GM19452 (cell line): ENCODE data around the gene HPGD.

Experiments used
- ATAC-seq: cut with Tn5 transposase; IDR thresholded peaks from one replicate; pipeline ENCODE4 v1.9.1; 2021; ENCODE audit not compliant: unreplicated experiment

The HPGD gene

GRCh38 chr4:174522183-174523024 is at the start of gene HPGD:
Gene HPGD, minus strand, starts transcription at chr4:174522488. Its CDS starts 37 bp downstream, at chr4:174522451.
- peak; percentile 76 for ATAC-seq

GRCh38 chr4:174564529-174564928 is 42.2 kb upstream of the HPGD start:
- ATAC-seq, result no peak

- no peak for ATAC-seq
Measured at GRCh38 chr4:174563399-174563798, 41.1 kb upstream of the HPGD start.

GRCh38 chr4:174561560-174561959 is 39.3 kb upstream of the HPGD start:
- ATAC-seq, result no peak

- no peak for ATAC-seq
Measured at GRCh38 chr4:174559894-174560293, 37.6 kb upstream of the HPGD start.

GRCh38 chr4:174555789-174556630 is 33.7 kb upstream of the HPGD start:
- ATAC-seq, result no peak

GRCh38 chr4:174554231-174554728 is 32.0 kb upstream of the HPGD start:
- no peak for ATAC-seq

- no peak for ATAC-seq
Measured at GRCh38 chr4:174553828-174554227, 31.5 kb upstream of the HPGD start.

GRCh38 chr4:174553031-174553430 is 30.7 kb upstream of the HPGD start:
- no peak for ATAC-seq

GRCh38 chr4:174550541-174550940 is 28.3 kb upstream of the HPGD start:
- ATAC-seq, result no peak

- ATAC-seq, result no peak
Measured at GRCh38 chr4:174549721-174550120, 27.4 kb upstream of the HPGD start.

- no peak for ATAC-seq
Measured at GRCh38 chr4:174545268-174545667, 23.0 kb upstream of the HPGD start.

GRCh38 chr4:174544496-174544895 is 22.2 kb upstream of the HPGD start:
- ATAC-seq, result no peak

- ATAC-seq, result no peak
Measured at GRCh38 chr4:174540175-174540574, 17.9 kb upstream of the HPGD start.

- ATAC-seq, result no peak
Measured at GRCh38 chr4:174539571-174539970, 17.3 kb upstream of the HPGD start.

GRCh38 chr4:174538876-174539250 is 16.6 kb upstream of the HPGD start:
- ATAC-seq, result no peak

- peak; percentile 97 for ATAC-seq
Measured at GRCh38 chr4:174538123-174538875, 16.0 kb upstream of the HPGD start.

- peak; percentile 23 for ATAC-seq
Measured at GRCh38 chr4:174537634-174538033, 15.3 kb upstream of the HPGD start.

GRCh38 chr4:174534461-174534860 is 12.2 kb upstream of the HPGD start:
- no peak for ATAC-seq

GRCh38 chr4:174532445-174532844 is 10.2 kb upstream of the HPGD start:
- no peak for ATAC-seq

GRCh38 chr4:174531486-174531885 is 9.2 kb upstream of the HPGD start:
- ATAC-seq, result no peak
